Ascending aorta (tissue), 2 donors: Measurements from ENCODE around the gene ITPK1. TPM values are rescaled to one million over a fixed set of nuclear protein-coding genes. Genes with fewer than 3 reads are reported as not detected.

Source experiments
- DNase-seq, 2 donors: peaks; one replicate each; pipeline ENCODE4 v3.0.0-alpha.2; 2019; ENCODE audit warnings: low spot score in 2 of 2
- H3K27ac ChIP-seq, 2 donors: fragments of 200-600 bp; sonication (generic); one replicate each; pipeline ENCODE4 v1.5.1; 2016 to 2017; ENCODE audit warnings: mild to moderate bottlenecking in 1 of 2
- H3K27me3 ChIP-seq: fragments of 200-600 bp; sonication (generic); one replicate; pipeline ENCODE4 v1.5.1; 2017
- H3K36me3 ChIP-seq, 2 donors: fragments of 200-600 bp; sonication (generic); one replicate each; pipeline ENCODE4 v1.5.1; 2016
- H3K4me1 ChIP-seq, 2 donors: fragments of 200-600 bp; sonication (generic); one replicate each; pipeline ENCODE4 v1.5.1; 2016 to 2017; ENCODE audit warnings: mild to moderate bottlenecking in 1 of 2
- H3K4me3 ChIP-seq, 2 donors: fragments of 200-600 bp; sonication (generic); one replicate each; pipeline ENCODE4 v1.5.1; 2016 to 2017; ENCODE audit warnings: mild to moderate bottlenecking in 1 of 2
- H3K9me3 ChIP-seq, 2 donors: fragments of 200-600 bp; sonication (generic); one replicate each; pipeline ENCODE4 v1.5.1; 2016
- CTCF ChIP-seq, 3 experiments: fragments of 200-600 bp in 2 of 3; fragments of 450-650 bp in 1 of 3; sonication (generic) in 2 of 3; IDR thresholded peaks; one replicate each; pipeline ENCODE4 v1.5.1; 2016 to 2019; ENCODE audit warnings: antibody characterized with exemption in 3 of 3, mild to moderate bottlenecking in 1 of 3, moderate library complexity in 1 of 3
- intact Hi-C: fragments of 100-400 bp; cut with DNase I; formaldehyde crosslinking; loops from one replicate; pipeline ENCODE4 v1.15.1; 2023
- total RNA-seq: library from RNA; depleted of rRNA; stranded (reverse); fragments of >200 nt; gene quantifications from one replicate; pipeline ENCODE4 v1.1.0, GENCODE V29; 2016

The ITPK1 gene
- total RNA-seq, 1 donor from 2014 or later: 85.3 TPM

GRCh38 chr14:93076755-93077154 is 39.0 kb downstream of the ITPK1 start:
- peaks cover 0 to 11% of the 10 kb centered on the region in 2 donors for H3K4me1 ChIP-seq
- TF ChIP-seq CTCF (IDR thresholded peaks at IDR 0.05): no peak
- no peaks in the 10 kb centered on the region for H3K27me3 ChIP-seq
- no peak for DNase-seq
- no peak overlapping the region for H3K27ac ChIP-seq
- H3K9me3 ChIP-seq: no peaks in the 10 kb centered on the region
- intact Hi-C loops: no loop called here
- H3K4me3 ChIP-seq: no peak overlapping the region
- no peaks in the 10 kb centered on the region for H3K36me3 ChIP-seq

- H3K36me3 ChIP-seq: no peaks in the 10 kb centered on the region
- peaks cover 0 to 11% of the 10 kb centered on the region in 2 donors for H3K4me1 ChIP-seq
- no peak overlapping the region for H3K4me3 ChIP-seq
- intact Hi-C loops: no loop called here
- no peak for TF ChIP-seq CTCF (IDR thresholded peaks at IDR 0.05)
- H3K27me3 ChIP-seq: no peaks in the 10 kb centered on the region
- H3K27ac ChIP-seq: no peak overlapping the region
- DNase-seq: no peak
- no peaks in the 10 kb centered on the region for H3K9me3 ChIP-seq
These were observed 39.8 kb downstream of the ITPK1 start for GRCh38 chr14:93075891-93076290.

GRCh38 chr14:93073910-93074769 is 41.6 kb downstream of the ITPK1 start:
- no peak overlapping the region for H3K4me3 ChIP-seq
- no peak for DNase-seq
- no peaks in the 10 kb centered on the region for H3K36me3 ChIP-seq
- peak overlapping the region in 1 of 2 donors; percentile 57 for H3K27ac ChIP-seq
- no peaks in the 10 kb centered on the region for H3K9me3 ChIP-seq
- no peak for TF ChIP-seq CTCF (IDR thresholded peaks at IDR 0.05)
- no peaks in the 10 kb centered on the region for H3K27me3 ChIP-seq
- intact Hi-C loops: no loop called here
- H3K4me1 ChIP-seq: peaks cover 0 to 10% of the 10 kb centered on the region in 2 donors

- intact Hi-C loops: no loop called here
- Histone ChIP-seq H3K4me1 (peaks cover 0 to 3% of the 10 kb centered on the region in 2 donors), H3K27ac (no peak overlapping the region), H3K27me3 (no peaks in the 10 kb centered on the region), H3K4me3 (no peak overlapping the region), H3K36me3 (no peaks in the 10 kb centered on the region), H3K9me3 (no peaks in the 10 kb centered on the region)
- no peak for TF ChIP-seq CTCF (IDR thresholded peaks at IDR 0.05)
- DNase-seq: no peak
These were observed 42.4 kb downstream of the ITPK1 start for GRCh38 chr14:93073358-93073707.

GRCh38 chr14:93072659-93073357 is 42.9 kb downstream of the ITPK1 start:
- H3K4me3 ChIP-seq: no peak overlapping the region
- no peaks in the 10 kb centered on the region for H3K36me3 ChIP-seq
- intact Hi-C loops: no loop called here
- H3K27ac ChIP-seq: no peak overlapping the region
- H3K27me3 ChIP-seq: no peaks in the 10 kb centered on the region
- H3K9me3 ChIP-seq: no peaks in the 10 kb centered on the region
- DNase-seq: no peak
- no peaks in the 10 kb centered on the region for H3K4me1 ChIP-seq
- TF ChIP-seq CTCF (IDR thresholded peaks at IDR 0.05): no peak
